ENCODE measurements around the gene TTC21B.

The TTC21B gene

GRCh38 chr2:165902934-165903333 lies 50.6 kb downstream of the TTC21B start:
- peak; percentile 31 for DNase-seq (ENCODE audit: low read depth)
- TF ChIP-seq, protein P1, sequence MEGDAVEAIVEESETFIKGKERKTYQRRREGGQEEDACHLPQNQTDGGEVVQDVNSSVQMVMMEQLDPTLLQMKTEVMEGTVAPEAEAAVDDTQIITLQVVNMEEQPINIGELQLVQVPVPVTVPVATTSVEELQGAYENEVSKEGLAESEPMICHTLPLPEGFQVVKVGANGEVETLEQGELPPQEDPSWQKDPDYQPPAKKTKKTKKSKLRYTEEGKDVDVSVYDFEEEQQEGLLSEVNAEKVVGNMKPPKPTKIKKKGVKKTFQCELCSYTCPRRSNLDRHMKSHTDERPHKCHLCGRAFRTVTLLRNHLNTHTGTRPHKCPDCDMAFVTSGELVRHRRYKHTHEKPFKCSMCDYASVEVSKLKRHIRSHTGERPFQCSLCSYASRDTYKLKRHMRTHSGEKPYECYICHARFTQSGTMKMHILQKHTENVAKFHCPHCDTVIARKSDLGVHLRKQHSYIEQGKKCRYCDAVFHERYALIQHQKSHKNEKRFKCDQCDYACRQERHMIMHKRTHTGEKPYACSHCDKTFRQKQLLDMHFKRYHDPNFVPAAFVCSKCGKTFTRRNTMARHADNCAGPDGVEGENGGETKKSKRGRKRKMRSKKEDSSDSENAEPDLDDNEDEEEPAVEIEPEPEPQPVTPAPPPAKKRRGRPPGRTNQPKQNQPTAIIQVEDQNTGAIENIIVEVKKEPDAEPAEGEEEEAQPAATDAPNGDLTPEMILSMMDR (IDR thresholded peaks at IDR 0.05; ENCODE audit: low read depth, low read length, missing control alignments), result peak; percentile 3
- in situ Hi-C loops (cut with HindIII; ENCODE audit: low sequenced_read_pairs), result no loop called here
- no peak overlapping the region for H3K4me3 ChIP-seq (ENCODE audit: low read depth, low read length)

- in situ Hi-C loops (cut with HindIII; ENCODE audit: low sequenced_read_pairs), result no loop called here
- H3K4me3 ChIP-seq (ENCODE audit: low read depth, low read length), result no peak overlapping the region
- TF ChIP-seq, protein P1 (IDR thresholded peaks at IDR 0.05; ENCODE audit: low read depth, low read length, missing control alignments), result no peak
- no peak for DNase-seq (ENCODE audit: low read depth)
Observed at GRCh38 chr2:165901620-165902298, 51.8 kb downstream of the TTC21B start.

GRCh38 chr2:165899311-165899710 lies 54.3 kb downstream of the TTC21B start:
- no peak overlapping the region for H3K4me3 ChIP-seq (ENCODE audit: low read depth, low read length)
- no peak for DNase-seq (ENCODE audit: low read depth)
- in situ Hi-C loops (cut with HindIII; ENCODE audit: low sequenced_read_pairs), result no loop called here
- TF ChIP-seq, protein P1 (IDR thresholded peaks at IDR 0.05; ENCODE audit: low read depth, low read length, missing control alignments), result no peak

DNA sequence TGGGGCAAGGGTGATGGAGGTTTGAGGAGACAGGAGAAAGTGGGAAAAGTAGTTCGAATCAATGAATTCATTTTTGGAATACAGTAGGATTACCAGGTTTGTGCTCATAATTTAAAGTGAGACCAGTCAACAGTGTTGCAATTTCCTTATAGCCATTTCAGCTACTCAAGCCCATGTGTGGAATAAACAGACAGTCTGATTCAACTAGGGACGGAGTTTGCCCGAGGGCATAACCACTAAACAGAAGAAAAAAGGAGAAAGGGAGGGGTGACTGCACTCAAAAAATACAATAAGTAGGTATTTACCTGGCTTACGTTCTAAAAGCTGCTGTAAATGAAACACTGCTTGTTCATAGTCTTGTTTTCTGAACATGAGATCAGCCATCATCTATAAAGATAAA lies 55.2 kb downstream of the TTC21B start:
- in situ Hi-C loops (cut with HindIII; ENCODE audit: low sequenced_read_pairs), result no loop called here
- no peak for DNase-seq (ENCODE audit: low read depth)
- H3K4me3 ChIP-seq (ENCODE audit: low read depth, low read length), result no peak overlapping the region
- TF ChIP-seq, protein P1 (IDR thresholded peaks at IDR 0.05; ENCODE audit: low read depth, low read length, missing control alignments), result no peak

- in situ Hi-C loops (cut with HindIII; ENCODE audit: low sequenced_read_pairs), result no loop called here
- DNase-seq (ENCODE audit: low read depth), result no peak
- TF ChIP-seq, protein P1 (IDR thresholded peaks at IDR 0.05; ENCODE audit: low read depth, low read length, missing control alignments), result no peak
- H3K4me3 ChIP-seq (ENCODE audit: low read depth, low read length), result no peak overlapping the region
Observed at GRCh38 chr2:165897726-165898125, 55.9 kb downstream of the TTC21B start.

GRCh38 chr2:165897074-165897473 lies 56.5 kb downstream of the TTC21B start:
- TF ChIP-seq, protein P1 (IDR thresholded peaks at IDR 0.05; ENCODE audit: low read depth, low read length, missing control alignments), result no peak
- DNase-seq (ENCODE audit: low read depth), result no peak
- in situ Hi-C loops (cut with HindIII; ENCODE audit: low sequenced_read_pairs), result no loop called here
- no peak overlapping the region for H3K4me3 ChIP-seq (ENCODE audit: low read depth, low read length)
